ENCODE results near the gene PTX3.

GRCh38 chr3:157406394-157406793, 30.3 kb upstream of the PTX3 start:
- TF ChIP-seq CTCF (IDR thresholded peaks at IDR 0.05; ENCODE audit: low read length), result no peak
- TF ChIP-seq EZH2 (IDR thresholded peaks at IDR 0.05; ENCODE audit: borderline replicate concordance, low read length), result no peak

Data from OCI-LY1 (cell line).